Stimulated activated naive CD8-positive, alpha-beta T cell treated with anti-CD3 and anti-CD28 coated beads, Interleukin-15, amount 100 ng/mL, for 72 hours (primary cell): ENCODE results near the gene SOD1.

Source experiments
- ATAC-seq: fragments of 150-1000 bp; cut with Tn5 transposase; 2 replicates; pipeline ENCODE4 v1.10.0; 2021; ENCODE audit warnings: mild to moderate bottlenecking, moderate library complexity
- DNase-seq, 2 donors: peaks; one replicate each; pipeline ENCODE4 v3.0.0; 2021 to 2022
- H3K27ac Mint-ChIP-seq, 2 donors: one replicate each; pipeline ENCODE4 v1.8.0; 2022; ENCODE audit warnings: mild to moderate bottlenecking in 2 of 2, mixed read lengths in 2 of 2, moderate library complexity in 2 of 2
- H3K27me3 Mint-ChIP-seq: one replicate; pipeline ENCODE4 v1.8.0; 2022; ENCODE audit warnings: mixed read lengths
- H3K4me1 Mint-ChIP-seq: one replicate; pipeline ENCODE4 v1.8.0; 2022; ENCODE audit warnings: mild to moderate bottlenecking, mixed read lengths
- H3K4me3 Mint-ChIP-seq, 2 donors: one replicate each; pipeline ENCODE4 v1.8.0; 2022; ENCODE audit warnings: mild to moderate bottlenecking in 2 of 2, mixed read lengths in 2 of 2, moderate library complexity in 1 of 2
- H3K9me3 Mint-ChIP-seq, 2 donors: one replicate each; pipeline ENCODE4 v1.8.0; 2022; ENCODE audit warnings: mixed read lengths in 2 of 2

The SOD1 gene

DNA sequence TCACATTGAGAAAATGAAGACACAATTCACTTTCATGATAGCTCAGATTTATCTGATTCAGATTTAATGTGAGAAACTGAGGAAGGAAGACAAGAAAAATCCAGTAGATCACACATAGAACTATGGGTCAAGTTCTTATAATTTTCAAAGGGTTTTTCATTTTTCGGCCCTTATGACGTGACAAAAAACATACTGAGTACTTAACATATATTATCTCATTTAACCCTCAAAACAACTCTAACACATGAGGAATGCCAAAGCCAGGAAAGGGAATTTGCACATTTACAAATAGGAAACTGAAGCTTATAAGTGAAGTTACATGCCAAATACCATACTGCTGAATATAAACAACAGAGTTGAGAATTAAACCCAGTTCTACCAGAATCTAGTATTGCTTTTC lies 27.6 kb downstream of the SOD1 start:
- Mint-ChIP-seq H3K4me1 (no peaks in the 10 kb centered on the region), H3K4me3 (no peak overlapping the region), H3K27me3 (no peaks in the 10 kb centered on the region), H3K27ac (no peak overlapping the region), H3K9me3 (no peaks in the 10 kb centered on the region)
- ATAC-seq (no peak), DNase-seq (no peak)

DNA sequence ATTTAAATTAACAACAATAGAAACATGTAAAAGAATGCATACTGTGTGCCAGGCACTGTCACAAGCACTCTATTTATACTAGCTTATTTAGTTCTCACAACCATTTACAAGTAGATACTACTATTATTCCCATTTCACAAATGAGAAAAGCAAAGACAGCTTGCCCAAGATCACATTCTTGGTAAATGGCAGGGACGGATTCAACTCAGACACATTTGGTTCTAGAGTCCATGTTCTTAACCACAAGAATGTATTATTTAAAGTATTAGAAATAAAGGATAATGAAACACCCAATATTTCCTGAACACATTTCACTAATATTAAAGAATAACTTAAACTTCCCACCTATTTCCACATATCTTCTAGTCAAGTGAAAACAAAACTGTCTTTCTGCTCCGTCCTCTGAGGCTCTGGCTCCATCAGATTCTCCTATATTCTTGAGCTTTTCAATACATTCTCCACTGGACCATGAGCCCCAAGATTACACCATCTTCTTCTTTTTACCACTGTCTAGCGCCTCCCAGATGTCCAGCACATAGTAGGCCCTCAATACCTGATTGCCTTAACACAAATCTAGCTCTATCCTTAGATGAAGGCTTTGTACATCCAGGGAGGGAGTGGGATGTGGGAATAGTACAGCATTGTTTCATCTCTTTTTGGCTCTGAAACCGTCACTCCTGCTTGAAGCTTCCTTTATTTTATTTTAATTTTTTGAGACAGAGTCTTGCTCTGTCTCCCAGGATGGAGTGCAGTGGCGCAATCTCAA lies 29.3 kb downstream of the SOD1 start:
- Mint-ChIP-seq H3K4me1 (no peaks in the 10 kb centered on the region), H3K9me3 (no peaks in the 10 kb centered on the region), H3K27me3 (no peaks in the 10 kb centered on the region), H3K27ac (no peak overlapping the region), H3K4me3 (no peak overlapping the region)
- ATAC-seq (no peak), DNase-seq (no peak)

DNA sequence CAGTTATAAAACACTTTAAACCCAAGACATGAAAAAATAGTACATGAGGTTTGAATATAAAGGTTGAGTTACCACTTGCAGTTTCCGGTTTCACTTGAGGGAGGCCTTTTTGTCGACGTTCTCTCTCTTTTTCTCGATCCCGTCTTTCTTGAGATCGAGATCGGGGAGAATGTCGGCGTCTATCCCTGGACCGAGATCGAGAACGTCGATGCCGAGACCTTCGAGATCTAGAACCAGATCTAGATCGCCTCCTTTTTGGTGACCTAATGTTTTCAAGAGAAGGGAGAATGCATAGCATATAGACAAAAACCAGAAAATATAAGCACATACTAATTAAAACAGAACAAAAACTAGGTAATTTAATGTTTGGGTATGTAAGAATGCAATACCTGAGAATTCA lies 33.7 kb downstream of the SOD1 start:
- ATAC-seq (no peak), DNase-seq (no peak)
- no peaks in the 10 kb centered on the region for H3K4me1 Mint-ChIP-seq
- no peaks in the 10 kb centered on the region for H3K9me3 Mint-ChIP-seq
- H3K4me3 Mint-ChIP-seq = no peak overlapping the region
- H3K27ac Mint-ChIP-seq = peak overlapping the region in 1 of 2 donors; percentile 54
- no peaks in the 10 kb centered on the region for H3K27me3 Mint-ChIP-seq

DNA sequence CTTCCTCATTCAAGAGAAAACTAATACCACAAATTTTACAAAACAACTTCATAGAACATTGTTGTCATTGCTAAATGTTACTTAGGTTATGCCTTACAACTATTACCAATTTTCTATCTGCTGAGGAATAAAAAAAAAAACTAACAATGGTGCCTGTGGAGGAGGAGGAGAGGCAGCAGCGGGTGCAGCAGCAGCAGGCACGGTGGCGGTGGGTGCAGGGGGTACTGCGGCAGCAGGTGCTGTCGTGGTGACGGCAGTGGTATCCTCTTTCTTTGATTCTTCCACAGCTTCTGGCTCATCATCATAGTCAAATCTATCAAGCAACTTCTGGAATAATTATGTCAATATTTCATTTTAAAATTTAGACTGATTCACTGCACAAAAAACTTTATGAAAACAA lies 36.9 kb downstream of the SOD1 start:
- Mint-ChIP-seq H3K4me1 (no peaks in the 10 kb centered on the region), H3K9me3 (no peaks in the 10 kb centered on the region), H3K27me3 (no peaks in the 10 kb centered on the region), H3K27ac (peak overlapping the region in 1 of 2 donors; percentile 57), H3K4me3 (no peak overlapping the region)
- ATAC-seq (no peak), DNase-seq (no peak)

DNA sequence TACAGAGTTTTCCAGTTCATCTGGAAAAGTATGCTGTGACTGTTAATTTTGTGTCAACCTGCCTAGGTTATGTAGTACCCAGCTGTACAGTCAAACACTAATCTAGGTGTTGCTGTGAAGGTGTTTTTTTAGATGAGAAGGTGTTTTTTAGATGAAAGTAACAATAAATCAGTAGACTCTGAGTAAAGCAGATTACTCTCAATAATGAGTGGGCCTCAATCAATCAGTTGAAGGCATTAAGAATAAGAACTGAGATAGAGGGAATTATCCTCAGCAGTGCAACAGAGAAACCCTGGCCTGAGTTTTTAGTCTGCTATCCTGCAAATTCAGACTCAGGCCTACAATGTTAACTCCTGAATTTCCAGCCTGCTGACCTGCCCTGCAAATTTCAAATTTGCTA lies 39.0 kb downstream of the SOD1 start:
- no peaks in the 10 kb centered on the region for H3K9me3 Mint-ChIP-seq
- no peak overlapping the region for H3K27ac Mint-ChIP-seq

DNA sequence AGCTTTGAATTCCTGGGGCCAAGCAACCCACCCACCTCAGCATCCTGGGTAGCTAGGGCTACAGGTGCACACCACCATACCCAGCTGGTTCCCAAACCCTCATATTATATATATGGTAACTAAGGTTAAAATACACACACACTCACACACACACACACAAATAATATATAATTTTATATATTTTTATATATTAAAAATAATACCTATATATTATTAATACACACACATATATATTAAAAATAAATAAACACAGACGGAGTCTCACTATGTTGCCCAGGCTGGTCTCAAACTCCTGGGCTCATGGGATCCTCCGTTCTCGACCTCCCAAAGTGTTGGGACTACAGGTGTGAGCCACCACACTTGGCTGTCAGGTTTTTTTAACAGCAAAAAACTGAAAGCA lies 40.5 kb downstream of the SOD1 start:
- peaks cover 5% of the 10 kb centered on the region for H3K4me1 Mint-ChIP-seq
- H3K4me3 Mint-ChIP-seq = no peak overlapping the region
- no peaks in the 10 kb centered on the region for H3K27me3 Mint-ChIP-seq
- no peak for DNase-seq
- H3K9me3 Mint-ChIP-seq = no peaks in the 10 kb centered on the region
- H3K27ac Mint-ChIP-seq = no peak overlapping the region
- ATAC-seq = no peak

More for the DNA sequence above, 39.0 kb downstream of the SOD1 start:
- H3K27me3 Mint-ChIP-seq = no peaks in the 10 kb centered on the region
- DNase-seq (no peak), ATAC-seq (no peak)
- no peaks in the 10 kb centered on the region for H3K4me1 Mint-ChIP-seq
- H3K4me3 Mint-ChIP-seq = no peak overlapping the region

DNA sequence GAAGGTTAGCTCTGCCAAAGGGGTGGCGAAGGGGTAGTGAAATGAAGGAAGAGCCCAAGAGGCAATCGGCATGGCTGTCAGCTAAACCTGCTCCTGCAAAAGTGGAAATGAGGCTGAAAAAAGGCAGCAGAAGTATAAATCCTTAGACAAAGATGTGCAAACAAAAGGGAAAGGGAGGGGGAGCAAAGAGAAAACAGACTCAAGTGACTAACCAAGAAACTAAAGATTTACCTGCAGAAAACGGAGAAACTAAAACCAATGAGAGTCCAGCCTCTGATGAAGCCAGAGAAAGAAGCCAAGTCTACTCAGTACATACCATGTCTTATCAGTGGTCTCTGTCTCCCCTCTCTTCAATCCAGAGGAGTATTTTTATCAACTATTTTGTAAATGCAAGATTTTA lies 47.1 kb downstream of the SOD1 start:
- no peak for ATAC-seq
- no peak overlapping the region for H3K4me3 Mint-ChIP-seq
- DNase-seq = no peak

DNA sequence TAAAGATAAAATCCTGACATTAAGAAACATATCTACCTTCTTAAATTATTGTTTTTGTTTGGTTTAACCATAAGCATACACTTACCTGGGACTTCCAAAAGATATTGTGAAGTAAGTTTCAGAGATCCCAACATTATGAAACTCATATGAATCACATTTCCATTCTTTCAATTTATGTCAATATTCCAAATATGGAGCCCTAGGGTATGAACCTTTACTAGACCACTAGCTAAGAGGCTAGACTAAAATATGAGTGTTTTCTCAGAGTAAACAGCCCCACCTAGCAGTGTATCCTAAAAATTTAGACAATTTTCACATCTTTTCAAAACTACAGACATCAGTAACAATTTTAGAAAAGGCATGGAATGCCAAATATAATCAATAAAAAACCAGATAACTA lies 48.0 kb downstream of the SOD1 start:
- H3K27ac Mint-ChIP-seq = no peak overlapping the region

More for the DNA sequence above, 47.1 kb downstream of the SOD1 start:
- H3K27me3 Mint-ChIP-seq = no peaks in the 10 kb centered on the region
- peaks cover 54% of the 10 kb centered on the region for H3K4me1 Mint-ChIP-seq
- H3K9me3 Mint-ChIP-seq = no peaks in the 10 kb centered on the region
- peak overlapping the region in 1 of 2 donors; percentile 13 for H3K27ac Mint-ChIP-seq

DNA sequence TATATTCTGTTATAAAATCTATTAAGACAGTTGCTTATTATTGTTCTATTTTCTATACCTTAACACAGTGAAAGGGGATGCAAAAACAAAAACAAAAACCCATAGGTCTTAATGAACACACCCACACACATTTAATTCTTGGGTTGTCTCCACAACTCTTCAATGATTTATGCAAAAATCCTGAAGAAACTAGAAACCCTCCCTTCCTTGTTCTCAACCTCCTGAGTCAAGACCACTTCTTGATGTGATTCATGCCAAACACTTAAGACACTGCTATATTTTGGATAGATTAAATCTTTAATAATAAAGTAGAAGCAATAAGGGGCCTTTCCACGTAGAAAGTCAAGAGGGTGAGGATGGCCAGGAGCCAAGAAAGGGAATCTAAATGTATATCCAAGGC lies 49.0 kb downstream of the SOD1 start:
- H3K27ac Mint-ChIP-seq = no peak overlapping the region
- peaks cover 66% of the 10 kb centered on the region for H3K4me1 Mint-ChIP-seq
- DNase-seq (no peak), ATAC-seq (no peak)
- H3K4me3 Mint-ChIP-seq = no peak overlapping the region
- H3K9me3 Mint-ChIP-seq = no peaks in the 10 kb centered on the region
- no peaks in the 10 kb centered on the region for H3K27me3 Mint-ChIP-seq

More for the DNA sequence above, 48.0 kb downstream of the SOD1 start:
- H3K4me1 Mint-ChIP-seq = peaks cover 60% of the 10 kb centered on the region
- H3K4me3 Mint-ChIP-seq = peak overlapping the region in 1 of 2 donors; percentile 28
- H3K9me3 Mint-ChIP-seq = no peaks in the 10 kb centered on the region
- DNase-seq = no peak
- no peaks in the 10 kb centered on the region for H3K27me3 Mint-ChIP-seq
- no peak for ATAC-seq

DNA sequence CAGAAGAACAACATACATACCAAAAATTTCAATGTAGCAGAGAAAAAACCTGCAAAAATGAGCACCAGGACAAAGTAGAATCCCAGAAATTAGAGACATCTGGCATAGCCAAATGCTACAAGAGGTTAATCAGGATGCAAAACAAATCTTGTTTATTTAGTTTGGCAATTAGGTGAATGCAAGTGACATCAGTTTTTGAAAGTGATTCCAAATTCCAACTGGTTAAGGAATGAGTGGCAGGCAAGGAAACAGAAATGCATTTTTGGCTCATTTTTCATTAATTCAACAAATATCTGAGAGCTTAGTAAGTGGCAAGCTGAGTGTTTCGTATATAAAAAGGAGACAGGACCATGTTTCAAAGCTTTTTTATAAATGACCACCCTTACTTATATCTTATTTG lies 51.1 kb downstream of the SOD1 start:
- Mint-ChIP-seq H3K4me3 (no peak overlapping the region), H3K4me1 (peaks cover 80% of the 10 kb centered on the region), H3K9me3 (no peaks in the 10 kb centered on the region), H3K27ac (peak overlapping the region in 1 of 2 donors; percentile 73), H3K27me3 (no peaks in the 10 kb centered on the region)
- no peak for ATAC-seq
- no peak for DNase-seq

DNA sequence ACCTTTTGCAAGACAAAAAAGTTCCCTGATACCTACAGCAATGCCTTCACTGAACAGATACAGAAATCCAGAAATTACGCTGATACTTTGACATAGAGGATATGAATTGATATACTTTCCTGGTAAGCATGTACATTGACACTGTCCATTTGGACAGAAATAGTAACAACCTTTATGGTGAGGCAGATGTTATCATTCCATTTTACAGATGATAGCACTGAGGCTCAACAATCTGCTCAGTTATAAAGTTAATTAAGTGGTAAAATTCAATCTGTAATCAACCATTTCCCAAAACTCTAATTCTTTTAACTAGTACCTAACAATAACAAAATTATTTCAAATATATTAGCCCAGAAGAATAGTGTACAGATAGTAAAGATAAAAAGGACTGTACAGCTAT lies 51.8 kb downstream of the SOD1 start:
- Mint-ChIP-seq H3K4me1 (peaks cover 80% of the 10 kb centered on the region), H3K4me3 (no peak overlapping the region), H3K27me3 (no peaks in the 10 kb centered on the region), H3K27ac (no peak overlapping the region), H3K9me3 (no peaks in the 10 kb centered on the region)
- DNase-seq = no peak
- ATAC-seq = no peak

DNA sequence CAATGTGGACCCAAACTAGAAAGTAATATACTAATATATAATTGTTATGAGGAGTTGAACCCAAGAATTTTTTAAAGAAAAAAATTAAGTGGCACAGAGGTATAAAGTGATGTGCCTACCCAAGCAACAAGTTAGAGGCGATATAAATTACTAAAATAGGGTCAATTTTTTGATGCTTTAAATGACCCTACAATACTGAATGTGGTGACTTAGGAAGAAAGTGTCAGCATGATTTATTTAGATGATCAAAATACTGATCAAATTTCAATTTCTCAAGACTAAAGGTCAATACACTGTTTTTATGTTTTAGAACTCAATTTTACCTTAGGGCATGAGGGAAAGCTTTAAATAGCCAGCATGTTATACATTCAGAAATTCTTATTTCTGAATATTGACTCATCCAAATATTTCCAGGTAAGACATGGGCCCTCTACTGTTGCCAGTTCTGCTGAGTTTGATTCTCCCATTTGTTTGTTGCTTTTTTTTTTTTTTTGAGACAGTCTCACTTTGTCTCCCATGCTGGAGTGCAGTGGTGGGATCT lies 52.3 kb downstream of the SOD1 start:
- H3K4me1 Mint-ChIP-seq = peaks cover 81% of the 10 kb centered on the region
- H3K27ac Mint-ChIP-seq = no peak overlapping the region
- no peak overlapping the region for H3K4me3 Mint-ChIP-seq
- ATAC-seq (no peak), DNase-seq (no peak)
- H3K9me3 Mint-ChIP-seq = no peaks in the 10 kb centered on the region
- no peaks in the 10 kb centered on the region for H3K27me3 Mint-ChIP-seq

DNA sequence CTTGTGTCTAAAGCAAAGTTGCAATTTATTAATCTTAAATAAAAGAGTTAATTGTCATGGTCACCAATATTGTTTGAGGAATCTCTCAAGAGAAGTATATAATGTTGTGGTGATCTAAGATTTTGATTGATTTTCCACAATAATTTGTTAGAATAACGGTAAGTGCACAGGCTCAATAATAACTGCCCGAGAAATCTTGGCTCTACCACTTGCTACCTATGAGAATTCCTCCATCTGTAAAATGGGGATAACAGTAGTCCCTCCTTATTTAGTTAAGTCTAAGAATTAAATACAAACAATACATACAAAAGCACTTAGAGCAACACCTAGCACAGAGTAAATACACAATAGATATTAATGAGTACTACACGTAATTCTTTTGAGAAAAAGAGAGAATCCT lies 53.6 kb downstream of the SOD1 start:
- DNase-seq (no peak), ATAC-seq (no peak)
- H3K27ac Mint-ChIP-seq = no peak overlapping the region
- H3K4me3 Mint-ChIP-seq = no peak overlapping the region
- H3K27me3 Mint-ChIP-seq = no peaks in the 10 kb centered on the region
- peaks cover 77% of the 10 kb centered on the region for H3K4me1 Mint-ChIP-seq
- H3K9me3 Mint-ChIP-seq = no peaks in the 10 kb centered on the region

DNA sequence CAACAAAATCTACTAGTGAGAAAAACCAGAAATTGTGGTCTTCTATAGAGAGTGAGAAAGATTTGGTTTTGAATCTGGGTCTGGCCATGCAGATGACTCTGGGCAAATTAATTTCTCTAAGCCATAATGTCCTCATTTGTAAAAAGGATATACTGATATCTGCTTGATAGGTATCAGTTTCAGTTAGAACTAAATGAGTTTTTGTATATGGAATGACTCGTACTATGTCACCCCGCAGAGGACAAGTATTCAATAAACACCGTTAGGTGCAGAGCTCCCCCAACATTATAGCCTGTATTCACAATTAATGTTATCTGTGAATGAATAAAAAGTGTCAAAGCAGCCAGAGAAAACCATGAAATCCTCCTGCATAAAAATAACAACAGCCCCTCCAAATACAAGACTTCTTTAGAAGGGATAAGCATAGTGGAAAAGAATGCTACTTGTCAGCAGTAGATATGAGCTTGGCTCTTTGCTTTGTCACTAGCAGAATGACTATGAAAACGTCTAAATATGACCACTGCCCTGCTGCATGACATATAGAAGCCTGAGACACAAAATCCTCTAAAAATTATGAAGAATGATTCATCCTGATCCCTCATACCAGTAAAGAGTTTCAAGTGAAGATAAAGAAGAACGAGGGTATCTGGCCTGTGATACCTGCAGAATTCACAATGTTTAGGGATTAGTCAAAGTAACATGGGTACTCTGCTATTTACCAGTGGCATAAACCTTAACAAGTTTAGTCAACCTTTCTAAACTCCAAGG lies 54.7 kb downstream of the SOD1 start:
- DNase-seq = no peak
- peaks cover 77% of the 10 kb centered on the region for H3K4me1 Mint-ChIP-seq

DNA sequence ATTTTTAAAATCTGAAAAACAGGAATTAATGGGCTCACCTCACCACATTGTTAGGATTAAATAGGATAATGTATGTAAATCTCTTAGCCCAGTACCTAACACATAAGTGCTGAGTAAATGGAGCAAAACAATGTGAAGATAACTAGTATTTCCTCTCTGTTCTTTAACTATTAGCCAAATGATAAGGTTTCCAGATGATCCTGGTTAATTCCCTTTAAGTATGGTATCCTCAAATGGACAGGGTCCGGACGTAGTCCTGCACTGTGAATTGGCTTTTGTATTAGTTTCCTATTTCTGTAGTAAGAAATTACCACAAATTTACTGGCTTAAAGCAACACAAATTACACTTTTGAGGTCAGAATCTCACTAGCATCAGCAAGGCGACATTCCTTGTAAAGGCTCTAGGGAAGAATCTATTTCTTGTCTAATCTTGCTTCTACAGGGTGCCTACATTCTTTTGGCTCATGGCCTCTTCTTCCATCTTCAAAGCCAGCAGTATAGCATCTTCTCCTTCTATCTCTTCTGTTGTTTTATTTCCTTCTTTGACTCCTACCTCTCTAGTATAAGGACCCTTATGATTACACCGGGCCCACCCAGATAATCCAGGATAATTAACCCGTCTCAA lies 55.4 kb downstream of the SOD1 start:
- Mint-ChIP-seq H3K27ac (no peak overlapping the region), H3K27me3 (no peaks in the 10 kb centered on the region), H3K9me3 (no peaks in the 10 kb centered on the region), H3K4me3 (peak overlapping the region in 1 of 2 donors; percentile 44), H3K4me1 (peaks cover 74% of the 10 kb centered on the region)
- no peak for DNase-seq
- no peak for ATAC-seq

More for the DNA sequence above, 54.7 kb downstream of the SOD1 start:
- peak overlapping the region in 1 of 2 donors; percentile 15 for H3K27ac Mint-ChIP-seq
- H3K9me3 Mint-ChIP-seq = no peaks in the 10 kb centered on the region
- no peaks in the 10 kb centered on the region for H3K27me3 Mint-ChIP-seq
- peak; percentile 94 for ATAC-seq
- H3K4me3 Mint-ChIP-seq = peak overlapping the region in 1 of 2 donors; percentile 44

DNA sequence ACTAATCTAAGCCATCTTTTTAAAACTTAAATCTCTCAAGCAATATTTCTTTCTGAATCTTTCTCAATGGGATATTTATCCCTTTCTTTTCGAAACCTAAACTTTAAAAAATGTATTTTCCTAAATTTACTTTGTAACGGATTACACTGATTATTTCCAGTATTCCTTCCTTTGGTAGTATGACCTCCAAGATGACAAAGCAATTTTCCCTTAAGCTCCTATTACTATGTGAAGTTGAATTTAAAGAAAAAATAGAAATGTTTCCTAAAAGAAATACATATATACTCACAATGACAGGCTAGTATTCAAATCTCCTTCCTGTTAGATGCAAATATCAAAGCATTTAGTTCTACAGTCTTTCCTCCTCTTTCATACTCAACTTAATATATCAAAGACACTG lies 56.6 kb downstream of the SOD1 start:
- H3K27ac Mint-ChIP-seq = no peak overlapping the region
- H3K27me3 Mint-ChIP-seq = no peaks in the 10 kb centered on the region
- peaks cover 74% of the 10 kb centered on the region for H3K4me1 Mint-ChIP-seq
- H3K4me3 Mint-ChIP-seq = no peak overlapping the region
- H3K9me3 Mint-ChIP-seq = no peaks in the 10 kb centered on the region
- DNase-seq (no peak), ATAC-seq (no peak)
